ENCODE data around the gene MSH5. TPM values are rescaled to one million over a fixed set of nuclear protein-coding genes. Genes with fewer than 3 reads are reported as not detected.

MSH5 gene
- total and polyA plus RNA-seq, 2 of the 13 experiments (the other 11 are each of a cell fraction or from before 2014, with no cell fraction given) = 10.2 to 38.7 TPM

GRCh38 chr6:31702819-31703716 lies 36.7 kb upstream of the MSH5 start, which contains the start of gene ABHD16A (continued):
- no peak for TF ChIP-seq GLMP (CRISPR knock-in tag; IDR thresholded peaks at IDR 0.05; ENCODE audit: borderline replicate concordance)
- peak; percentile 30; the same call in 1 of the 2 replicates for TF ChIP-seq ZNF652 (CRISPR knock-in tag; IDR thresholded peaks at IDR 0.05; ENCODE audit: borderline replicate concordance, low read depth)
- peak; percentile 99 for TF ChIP-seq TARDBP (CRISPR knock-in tag; IDR thresholded peaks at IDR 0.05)
- 0 out of 2 replicates have a peak, but pooled peaks have one; percentile 23 for TF ChIP-seq DNMT3B (CRISPR knock-in tag; conservative IDR thresholded peaks at IDR 0.05)
- TF ChIP-seq CBX5 (CRISPR knock-in tag; IDR thresholded peaks at IDR 0.05; ENCODE audit: borderline replicate concordance) = peak; percentile 73; the same call in 1 of the 2 replicates
- TF ChIP-seq, protein P1, sequence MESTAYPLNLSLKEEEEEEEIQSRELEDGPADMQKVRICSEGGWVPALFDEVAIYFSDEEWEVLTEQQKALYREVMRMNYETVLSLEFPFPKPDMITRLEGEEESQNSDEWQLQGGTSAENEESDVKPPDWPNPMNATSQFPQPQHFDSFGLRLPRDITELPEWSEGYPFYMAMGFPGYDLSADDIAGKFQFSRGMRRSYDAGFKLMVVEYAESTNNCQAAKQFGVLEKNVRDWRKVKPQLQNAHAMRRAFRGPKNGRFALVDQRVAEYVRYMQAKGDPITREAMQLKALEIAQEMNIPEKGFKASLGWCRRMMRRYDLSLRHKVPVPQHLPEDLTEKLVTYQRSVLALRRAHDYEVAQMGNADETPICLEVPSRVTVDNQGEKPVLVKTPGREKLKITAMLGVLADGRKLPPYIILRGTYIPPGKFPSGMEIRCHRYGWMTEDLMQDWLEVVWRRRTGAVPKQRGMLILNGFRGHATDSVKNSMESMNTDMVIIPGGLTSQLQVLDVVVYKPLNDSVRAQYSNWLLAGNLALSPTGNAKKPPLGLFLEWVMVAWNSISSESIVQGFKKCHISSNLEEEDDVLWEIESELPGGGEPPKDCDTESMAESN (CRISPR knock-in tag; conservative IDR thresholded peaks at IDR 0.05) = peak; percentile 91
- TF ChIP-seq ZBTB38 (CRISPR knock-in tag; IDR thresholded peaks at IDR 0.05) = peak; percentile 20; the same call in 1 of the 2 replicates
- TF ChIP-seq, protein P2, sequence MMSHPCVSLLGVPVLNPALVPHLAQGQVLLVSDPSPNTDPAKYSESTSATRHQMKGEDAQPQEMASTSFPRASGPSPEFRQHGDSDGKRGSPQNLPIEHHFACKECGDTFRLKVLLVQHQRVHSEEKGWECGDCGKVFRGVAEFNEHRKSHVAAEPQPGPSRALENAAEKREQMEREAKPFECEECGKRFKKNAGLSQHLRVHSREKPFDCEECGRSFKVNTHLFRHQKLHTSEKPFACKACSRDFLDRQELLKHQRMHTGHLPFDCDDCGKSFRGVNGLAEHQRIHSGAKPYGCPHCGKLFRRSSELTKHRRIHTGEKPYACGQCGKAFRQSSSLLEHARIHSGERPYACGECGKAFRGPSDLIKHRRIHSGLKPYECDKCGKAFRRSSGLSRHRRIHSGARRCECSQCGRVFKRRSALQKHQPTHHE (CRISPR knock-in tag; IDR thresholded peaks at IDR 0.05; ENCODE audit: borderline replicate concordance) = 0 out of 2 replicates have a peak, but pooled peaks have one; percentile 31
- TF ChIP-seq ZBTB21 (CRISPR knock-in tag; IDR thresholded peaks at IDR 0.05) = peak; percentile 94
- TF ChIP-seq JUNB (CRISPR knock-in tag; IDR thresholded peaks at IDR 0.05; ENCODE audit: borderline replicate concordance) = no peak
- TF ChIP-seq ZNF574 (CRISPR knock-in tag; IDR thresholded peaks at IDR 0.05) = peak; percentile 90
- TF ChIP-seq RFX5 (IDR thresholded peaks at IDR 0.05; ENCODE audit: low read depth, low read length) = no peak
- no peak for TF ChIP-seq ZNF766 (CRISPR knock-in tag; IDR thresholded peaks at IDR 0.05; ENCODE audit: borderline replicate concordance)
- TF ChIP-seq HNRNPLL (IDR thresholded peaks at IDR 0.05; ENCODE audit: low read depth, low read length, poor library complexity, severe bottlenecking) = peak; percentile 95
- TF ChIP-seq ZNF260 (CRISPR knock-in tag; IDR thresholded peaks at IDR 0.05; ENCODE audit: borderline replicate concordance, low read depth) = no peak
- peak; percentile 87; the same call in 1 of the 2 replicates for TF ChIP-seq REPIN1 (CRISPR knock-in tag; IDR thresholded peaks at IDR 0.05; ENCODE audit: borderline replicate concordance, low read depth)
- TF ChIP-seq MAFK (conservative IDR thresholded peaks at IDR 0.05 in 1 of 2, IDR thresholded peaks at IDR 0.05 in 1 of 2; ENCODE audit: low read length in 2 of 2) = 0 out of 4 replicates have a peak, but pooled peaks of 1 of the 2 experiments have one; percentile 5
- no peak for TF ChIP-seq SUZ12 (IDR thresholded peaks at IDR 0.05; ENCODE audit: low read depth, low read length)
- no peak for TF ChIP-seq AKAP8 (CRISPR knock-in tag; IDR thresholded peaks at IDR 0.05)
- no peak for TF ChIP-seq SSRP1 (CRISPR knock-in tag; IDR thresholded peaks at IDR 0.05)
- TF ChIP-seq ZNF282 (IDR thresholded peaks at IDR 0.05; ENCODE audit: partially characterized antibody) = no peak

Measured in HepG2 (cell line).